CD14-positive monocyte (primary cell): ENCODE measurements around the gene GPR55. TPM values are rescaled to one million over a fixed set of nuclear protein-coding genes. Genes with fewer than 3 reads are reported as not detected.

ENCODE experiments used
- DNase-seq, 3 donors: peaks; one replicate each; pipeline ENCODE4 v3.0.0-alpha.2; 2011 to 2022
- H2AFZ ChIP-seq: 2 replicates; pipeline ENCODE4 v1.6.0; 2012; ENCODE audit warnings: mild to moderate bottlenecking, low read depth, low read length, inconsistent platforms; ENCODE audit not compliant: insufficient read depth, poor library complexity, severe bottlenecking
- H3K27ac ChIP-seq, 2 donors: 1 replicate in 1 of 2; 2 replicates in 1 of 2; pipeline ENCODE4 v1.5.1; 2012 to 2013; ENCODE audit warnings: low read length in 2 of 2, control low read depth in 1 of 2, inconsistent platforms in 1 of 2, low read depth in 1 of 2, mild to moderate bottlenecking in 1 of 2
- H3K27me3 ChIP-seq, 2 donors: one replicate each; pipeline versions ENCODE4 v1.6.0 to v1.6.1; 2011 to 2013; ENCODE audit warnings: low read length in 2 of 2; ENCODE audit not compliant: control insufficient read depth in 2 of 2, insufficient read depth in 2 of 2
- H3K36me3 ChIP-seq, 2 donors: replicated peaks in 1 of 2; 1 replicate in 1 of 2; 2 replicates in 1 of 2; pipeline versions ENCODE4 v1.5.1 to v1.6.1; 2012 to 2013; ENCODE audit warnings: low read length in 2 of 2, control low read depth in 1 of 2, inconsistent platforms in 1 of 2, mild to moderate bottlenecking in 1 of 2; ENCODE audit not compliant: insufficient read depth in 2 of 2, control insufficient read depth in 1 of 2
- H3K4me1 ChIP-seq, 2 donors: 1 replicate in 1 of 2; 2 replicates in 1 of 2; pipeline versions ENCODE4 v1.5.1 to v1.6.1; 2012 to 2013; ENCODE audit warnings: low read length in 2 of 2, control low read depth in 1 of 2, inconsistent platforms in 1 of 2, mild to moderate bottlenecking in 1 of 2, moderate library complexity in 1 of 2; ENCODE audit not compliant: insufficient read depth in 2 of 2, control insufficient read depth in 1 of 2
- H3K4me2 ChIP-seq: replicated peaks from 2 replicates; pipeline ENCODE3; 2012; ENCODE audit warnings: low read length, moderate library complexity, mild to moderate bottlenecking; ENCODE audit not compliant: poor library complexity, severe bottlenecking; ENCODE audit errors: extremely low read depth
- H3K4me3 ChIP-seq, 3 experiments: fragments of 200-600 bp in 1 of 3; sonication (generic) in 1 of 3; replicated peaks in 1 of 3; 1 replicate in 2 of 3; 2 replicates in 1 of 3; pipeline ENCODE4 v1.5.1; 2011 to 2013; ENCODE audit warnings: low read length in 3 of 3, mild to moderate bottlenecking in 3 of 3, control low read depth in 2 of 3, low read depth in 2 of 3, inconsistent platforms in 1 of 3, moderate library complexity in 1 of 3
- H3K79me2 ChIP-seq: 2 replicates; pipeline ENCODE4 v1.6.0; 2012; ENCODE audit warnings: mild to moderate bottlenecking, control low read depth, inconsistent platforms, low read length, moderate library complexity; ENCODE audit not compliant: insufficient read depth
- H3K9ac ChIP-seq: 2 replicates; pipeline ENCODE4 v1.6.0; 2017; ENCODE audit warnings: low read length, mild to moderate bottlenecking; ENCODE audit not compliant: insufficient read depth, poor library complexity, severe bottlenecking
- H3K9me3 ChIP-seq, 2 donors: replicated peaks in 1 of 2; 1 replicate in 1 of 2; 2 replicates in 1 of 2; pipeline versions ENCODE4 v1.5.1 to v1.6.1; 2012 to 2013; ENCODE audit warnings: low read length in 2 of 2, control low read depth in 1 of 2; ENCODE audit not compliant: control insufficient read depth in 1 of 2, insufficient read depth in 1 of 2
- H4K20me1 ChIP-seq: 2 replicates; pipeline ENCODE4 v1.6.0; 2012; ENCODE audit warnings: mild to moderate bottlenecking, low read length, control low read depth, moderate library complexity; ENCODE audit not compliant: insufficient read depth
- H3K27ac Mint-ChIP-seq, 7 donors: one replicate each; pipeline ENCODE4 v1.8.0; 2020; ENCODE audit warnings: mild to moderate bottlenecking in 7 of 7, mixed read lengths in 7 of 7, moderate library complexity in 6 of 7, inconsistent platforms in 2 of 7
- H3K27me3 Mint-ChIP-seq, 3 donors: one replicate each; pipeline ENCODE4 v1.8.0; 2021 to 2022; ENCODE audit warnings: low read depth in 3 of 3, mild to moderate bottlenecking in 3 of 3, mixed read lengths in 3 of 3, moderate library complexity in 3 of 3, inconsistent platforms in 1 of 3
- H3K36me3 Mint-ChIP-seq, 2 donors: one replicate each; pipeline ENCODE4 v1.8.0; 2020; ENCODE audit warnings: mixed read lengths in 2 of 2, inconsistent platforms in 1 of 2, mild to moderate bottlenecking in 1 of 2
- H3K4me1 Mint-ChIP-seq: one replicate; pipeline ENCODE4 v1.8.0; 2020; ENCODE audit warnings: mild to moderate bottlenecking, mixed read lengths
- H3K4me3 Mint-ChIP-seq, 2 donors: one replicate each; pipeline ENCODE4 v1.8.0; 2020; ENCODE audit warnings: mild to moderate bottlenecking in 2 of 2, mixed read lengths in 2 of 2, moderate library complexity in 1 of 2
- H3K9me3 Mint-ChIP-seq, 7 donors: one replicate each; pipeline ENCODE4 v1.8.0; 2020 to 2022; ENCODE audit warnings: mixed read lengths in 7 of 7, mild to moderate bottlenecking in 6 of 7, moderate library complexity in 6 of 7, inconsistent platforms in 2 of 7
- CTCF ChIP-seq: fragments of 200-600 bp; IDR thresholded peaks from one replicate; pipeline ENCODE4 v1.8.0; 2022; ENCODE audit warnings: antibody characterized with exemption, mild to moderate bottlenecking
- WGBS: methylation state at CpG from one replicate; pipeline ENCODE4 v1.1.5; 2013; ENCODE audit warnings: missing lambda C conversion rate; ENCODE audit not compliant: insufficient coverage; 5-methylcytosine and 5-hydroxymethylcytosine counted together
- intact Hi-C, 2 donors: fragments of 100-400 bp; cut with micrococcal nuclease; formaldehyde crosslinking; loops; one replicate each; pipeline versions ENCODE4 v1.15.0 to v1.15.1; 2023
- polyA plus RNA-seq, 3 donors: library from polyadenylated mRNA; depleted of rRNA in 1 of 3; unstranded in 2 of 3; stranded (reverse) in 1 of 3; fragments of 300-500 nt in 2 of 3; fragments of >200 nt in 1 of 3; fragmentation: Illumina TruSeq in 2 of 3; gene quantifications; 1 replicate in 2 of 3; 2 replicates in 1 of 3; pipeline ENCODE4 v1.2.3, GENCODE V29; 2012 to 2021

Gene GPR55
- polyA plus RNA-seq, 3 donors, result 0.11 to 0.12 TPM; not detected in 1

- peaks cover 22 to 24% of the 10 kb centered on the region in 2 donors for H3K4me1 ChIP-seq
- no peak overlapping the region for H3K4me3 ChIP-seq
- Mint-ChIP-seq H3K27me3 (peaks cover 2 to 4% (median 2%) of the 10 kb centered on the region in 3 donors), H3K4me3 (no peak overlapping the region), H3K36me3 (no peaks in the 10 kb centered on the region), H3K27ac (no peak overlapping the region), H3K4me1 (peaks cover 20% of the 10 kb centered on the region), H3K9me3 (peaks cover 0 to 4% (median 0%) of the 10 kb centered on the region in 7 donors)
- no peaks in the 10 kb centered on the region for H3K9me3 ChIP-seq
- no peaks in the 10 kb centered on the region for H3K36me3 ChIP-seq
- no peak overlapping the region for H3K9ac ChIP-seq
- intact Hi-C loops, result no loop called here
- H3K4me2 ChIP-seq, result no peak overlapping the region
- no peak overlapping the region for H2AFZ ChIP-seq
- no peaks in the 10 kb centered on the region for H3K79me2 ChIP-seq
- TF ChIP-seq CTCF, result no peak
- H3K27ac ChIP-seq, result no peak overlapping the region
- 98% methylated on average over 5 of the region's 11 CpGs for WGBS
- H3K27me3 ChIP-seq, result no peaks in the 10 kb centered on the region
- no peak for DNase-seq
- H4K20me1 ChIP-seq, result no peaks in the 10 kb centered on the region
Measured at GRCh38 chr2:230921806-230922595, 3.0 kb downstream of the GPR55 start.

DNA sequence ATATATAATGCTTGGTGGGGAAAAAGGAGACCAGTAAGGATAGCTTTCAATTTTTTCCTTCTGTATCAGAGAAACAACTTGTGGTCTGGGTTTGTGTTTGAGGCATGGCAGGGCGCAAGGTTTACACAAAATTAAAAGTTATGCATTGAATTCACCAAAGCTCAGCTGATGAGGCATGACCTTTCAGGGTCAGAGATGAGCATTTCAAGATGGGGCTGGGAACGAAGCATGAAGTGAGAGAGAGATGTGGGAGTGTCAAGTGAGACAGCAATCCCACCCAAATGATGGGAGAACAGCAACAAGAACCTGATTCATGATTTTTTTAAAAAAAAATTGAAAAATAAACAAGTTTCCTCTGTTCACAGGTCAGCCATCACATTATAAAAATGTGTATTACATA is 4.9 kb downstream of the GPR55 start:
- no peak overlapping the region for H3K4me3 Mint-ChIP-seq
- Histone ChIP-seq H3K36me3 (no peaks in the 10 kb centered on the region), H3K9me3 (no peaks in the 10 kb centered on the region), H3K4me2 (no peak overlapping the region), H3K4me1 (peaks cover 15% of the 10 kb centered on the region in 2 donors), H3K79me2 (no peaks in the 10 kb centered on the region), H3K27ac (no peak overlapping the region), H3K27me3 (no peaks in the 10 kb centered on the region), H3K9ac (no peak overlapping the region), H2AFZ (no peak overlapping the region), H3K4me3 (no peak overlapping the region), H4K20me1 (no peaks in the 10 kb centered on the region)
- intact Hi-C loops, result no loop called here
- no peaks in the 10 kb centered on the region for H3K36me3 Mint-ChIP-seq
- no peak for DNase-seq
- peaks cover 0 to 4% (median 0%) of the 10 kb centered on the region in 7 donors for H3K9me3 Mint-ChIP-seq
- no CpG with 5 or more reads among the region's 2 CpGs for WGBS
- peaks cover 15% of the 10 kb centered on the region for H3K4me1 Mint-ChIP-seq
- peaks cover 2 to 5% (median 4%) of the 10 kb centered on the region in 3 donors for H3K27me3 Mint-ChIP-seq
- TF ChIP-seq CTCF, result no peak
- no peak overlapping the region for H3K27ac Mint-ChIP-seq
